Measurements from ENCODE around the gene HBM.
"Not testable (repeated sequence)": the region's sequence is repeated elsewhere in the genome, so short reads cannot be mapped to it uniquely, and the experiment has no call there.

Gene HBM

GRCh38 chr16:159136-159849 lies 6.5 kb upstream of the HBM start:
- H3K4me3 ChIP-seq (ENCODE audit: low read depth, low read length): no peak overlapping the region
- TF ChIP-seq CTCF (IDR thresholded peaks at IDR 0.05; ENCODE audit: low read depth, low read length): no peak

DNA sequence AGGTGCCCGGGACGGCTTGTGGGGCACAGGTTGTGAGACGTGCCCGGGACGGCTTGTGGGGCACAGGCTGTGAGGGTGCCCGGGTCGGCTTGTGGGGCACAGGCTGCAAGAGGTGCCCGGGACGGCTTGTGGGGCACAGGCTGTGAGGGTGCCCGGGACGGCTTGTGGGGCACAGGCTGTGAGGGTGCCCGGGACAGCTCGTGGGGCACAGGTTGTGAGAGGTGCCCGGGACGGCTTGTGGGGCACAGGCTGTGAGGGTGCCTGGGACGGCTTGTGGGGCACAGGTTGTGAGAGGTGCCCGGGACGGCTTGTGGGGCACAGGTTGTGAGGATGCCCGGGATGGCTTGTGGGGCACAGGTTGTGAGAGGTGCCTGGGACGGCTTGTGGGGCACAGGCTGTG lies 5.5 kb upstream of the HBM start:
- H3K4me3 ChIP-seq (ENCODE audit: low read depth, low read length): not testable (repeated sequence)

GRCh38 chr16:160691-161190 lies 5.0 kb upstream of the HBM start:
- no peak overlapping the region for H3K4me3 ChIP-seq (ENCODE audit: low read depth, low read length)
- no peak for TF ChIP-seq CTCF (IDR thresholded peaks at IDR 0.05; ENCODE audit: low read depth, low read length)

GRCh38 chr16:162271-162991 lies 3.3 kb upstream of the HBM start:
- no peak for TF ChIP-seq CTCF (IDR thresholded peaks at IDR 0.05; ENCODE audit: low read depth, low read length)

GRCh38 chr16:163139-163538 lies 2.6 kb upstream of the HBM start:
- H3K4me3 ChIP-seq (ENCODE audit: low read depth, low read length): not testable (repeated sequence)

More at GRCh38 chr16:162271-162991, 3.3 kb upstream of the HBM start:
- no peak overlapping the region for H3K4me3 ChIP-seq (ENCODE audit: low read depth, low read length)

- H3K4me3 ChIP-seq (ENCODE audit: low read depth, low read length): not testable (repeated sequence)
These were observed 2.1 kb upstream of the HBM start for GRCh38 chr16:163696-164095.

DNA sequence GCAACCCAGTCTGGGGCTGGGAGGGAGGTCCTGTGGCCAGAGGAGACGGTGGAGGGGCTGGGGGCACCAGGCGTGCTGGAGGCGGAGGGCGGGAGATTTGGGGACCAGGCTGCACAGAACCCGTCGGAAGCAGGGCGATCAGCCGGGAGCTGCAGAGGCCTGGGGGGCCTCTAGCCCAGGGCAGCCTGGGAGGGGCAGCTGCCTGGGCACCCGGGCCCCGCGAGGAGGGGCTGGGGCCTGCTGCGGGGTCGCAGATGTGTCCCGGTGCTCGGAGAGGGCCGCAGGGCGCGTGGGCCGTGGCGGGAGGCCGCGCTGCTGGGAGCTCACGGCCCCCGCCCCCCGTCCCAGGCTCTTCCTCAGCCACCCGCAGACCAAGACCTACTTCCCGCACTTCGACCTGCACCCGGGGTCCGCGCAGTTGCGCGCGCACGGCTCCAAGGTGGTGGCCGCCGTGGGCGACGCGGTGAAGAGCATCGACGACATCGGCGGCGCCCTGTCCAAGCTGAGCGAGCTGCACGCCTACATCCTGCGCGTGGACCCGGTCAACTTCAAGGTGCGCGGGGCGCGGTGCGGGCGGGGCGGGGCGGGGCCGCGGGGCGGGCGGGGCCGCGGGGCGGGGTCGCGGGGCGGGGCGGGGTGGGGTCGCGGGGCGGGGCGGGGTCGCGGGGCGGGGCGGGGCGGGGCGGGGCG lies 1.5 kb upstream of the HBM start:
- H3K4me3 ChIP-seq (ENCODE audit: low read depth, low read length): not testable (repeated sequence)

GRCh38 chr16:164827-165538 lies 795 bp upstream of the HBM start:
- no peak overlapping the region for H3K4me3 ChIP-seq (ENCODE audit: low read depth, low read length)
- no peak for TF ChIP-seq CTCF (IDR thresholded peaks at IDR 0.05; ENCODE audit: low read depth, low read length)

Measured in WI38 (cell line).